Bronchial epithelial cell (primary cell): ENCODE results near the gene PLD5. TPM values are rescaled to one million over a fixed set of nuclear protein-coding genes. Genes with fewer than 3 reads are reported as not detected.
"Not testable (repeated sequence)": the region's sequence is repeated elsewhere in the genome, so short reads cannot be mapped to it uniquely, and the experiment has no call there.

Experiments used
- DNase-seq: peaks from one replicate; pipeline ENCODE4 v3.0.0-alpha.2; 2010; ENCODE audit warnings: low read depth
- FAIRE-seq: peaks from 2 replicates; lab custom pipeline; 2011; peaks lifted over from hg19 to GRCh38; lab: Jason Lieb, UNC
- H3K27me3 ChIP-seq: 2 replicates; pipeline ENCODE4 v1.5.1; 2011; ENCODE audit warnings: low read length; ENCODE audit not compliant: control insufficient read depth, insufficient read depth
- H3K36me3 ChIP-seq: 2 replicates; pipeline ENCODE4 v1.5.1; 2011; ENCODE audit warnings: low read length; ENCODE audit not compliant: control insufficient read depth, insufficient read depth
- H3K4me3 ChIP-seq: 2 replicates; pipeline ENCODE4 v1.5.1; 2011; ENCODE audit warnings: mild to moderate bottlenecking, low read depth, low read length, control low read depth
- CTCF ChIP-seq: IDR thresholded peaks from 2 replicates; pipeline ENCODE4 v1.5.1; 2011; ENCODE audit warnings: mild to moderate bottlenecking, moderate library complexity, low read length, control low read depth, inconsistent platforms; ENCODE audit not compliant: insufficient read depth, severe bottlenecking
- total RNA-seq: library from RNA; depleted of rRNA; stranded (reverse); fragments of >200 nt; gene quantifications from 2 replicates; pipeline ENCODE4 v1.2.1, GENCODE V29; 2014

The PLD5 gene
- total RNA-seq, 1 donor from 2014 or later, result under 0.01 TPM

GRCh38 chr1:242132121-242132817 lies 392.2 kb downstream of the PLD5 start:
- TF ChIP-seq CTCF, result no peak
- no peak for FAIRE-seq

DNA sequence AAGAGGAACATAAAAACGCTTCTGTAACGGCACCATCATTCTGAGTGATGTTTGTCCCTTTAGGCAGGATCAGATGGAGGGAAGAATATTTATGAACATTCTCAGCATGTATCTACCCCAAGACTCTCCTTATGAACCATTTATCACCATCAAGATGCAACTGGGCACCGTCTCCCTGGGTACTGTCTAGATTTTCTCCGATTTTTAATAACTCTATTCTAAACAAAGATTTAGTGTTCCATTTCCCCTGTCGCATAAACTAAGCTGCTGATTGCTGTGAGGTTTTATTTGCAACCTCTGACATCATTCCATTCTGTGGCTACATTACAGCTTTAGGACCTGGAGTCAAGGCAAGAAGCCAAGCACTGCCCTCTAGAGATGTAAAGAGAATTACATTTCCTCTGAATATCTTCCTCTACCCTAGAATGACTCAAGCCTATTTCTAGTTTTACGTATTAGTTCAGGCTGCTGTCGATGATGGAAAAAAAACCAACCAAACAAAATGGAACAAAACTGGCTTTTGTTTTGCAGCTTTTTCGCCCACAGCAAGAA lies 395.5 kb downstream of the PLD5 start:
- Histone ChIP-seq H3K36me3 (no peaks in the 10 kb centered on the region), H3K4me3 (no peak overlapping the region), H3K27me3 (no peaks in the 10 kb centered on the region)
- FAIRE-seq, result no peak
- DNase-seq, result peak; percentile 17
- no peak for TF ChIP-seq CTCF

More at GRCh38 chr1:242132121-242132817, 392.2 kb downstream of the PLD5 start:
- H3K27me3 ChIP-seq, result no peaks in the 10 kb centered on the region
- H3K36me3 ChIP-seq, result no peaks in the 10 kb centered on the region
- DNase-seq, result no peak
- no peak overlapping the region for H3K4me3 ChIP-seq

GRCh38 chr1:242120432-242120831 lies 404.1 kb downstream of the PLD5 start:
- DNase-seq (no peak), FAIRE-seq (no peak)

DNA sequence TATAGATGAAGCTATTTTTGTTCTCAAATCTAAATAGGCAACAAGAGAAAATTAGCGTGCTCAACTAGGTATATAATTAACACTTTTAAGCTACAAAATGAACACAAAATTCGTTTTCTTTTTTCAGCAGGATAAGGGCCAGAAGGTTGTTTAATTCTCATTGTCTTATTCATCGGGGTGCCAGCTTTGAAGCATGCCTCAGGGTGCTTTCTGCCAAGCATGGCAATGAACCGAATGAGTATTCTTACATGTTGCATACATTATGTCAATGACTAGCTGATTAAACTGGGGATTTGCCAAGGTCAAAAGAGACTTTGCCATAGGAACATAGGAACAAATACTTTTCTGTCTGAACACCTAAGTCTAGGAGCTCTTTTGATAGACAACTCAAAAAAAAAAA lies 423.6 kb downstream of the PLD5 start:
- Histone ChIP-seq H3K4me3 (no peak overlapping the region), H3K27me3 (no peaks in the 10 kb centered on the region), H3K36me3 (no peaks in the 10 kb centered on the region)
- no peak for FAIRE-seq
- TF ChIP-seq CTCF, result no peak
- DNase-seq, result no peak

More at GRCh38 chr1:242120432-242120831, 404.1 kb downstream of the PLD5 start:
- no peaks in the 10 kb centered on the region for H3K36me3 ChIP-seq
- no peak for TF ChIP-seq CTCF
- H3K27me3 ChIP-seq, result no peaks in the 10 kb centered on the region
- no peak overlapping the region for H3K4me3 ChIP-seq

GRCh38 chr1:242097283-242097682 lies 427.2 kb downstream of the PLD5 start:
- DNase-seq, H3K27me3 ChIP-seq, H3K4me3 ChIP-seq, H3K36me3 ChIP-seq, FAIRE-seq: not testable (repeated sequence)

DNA sequence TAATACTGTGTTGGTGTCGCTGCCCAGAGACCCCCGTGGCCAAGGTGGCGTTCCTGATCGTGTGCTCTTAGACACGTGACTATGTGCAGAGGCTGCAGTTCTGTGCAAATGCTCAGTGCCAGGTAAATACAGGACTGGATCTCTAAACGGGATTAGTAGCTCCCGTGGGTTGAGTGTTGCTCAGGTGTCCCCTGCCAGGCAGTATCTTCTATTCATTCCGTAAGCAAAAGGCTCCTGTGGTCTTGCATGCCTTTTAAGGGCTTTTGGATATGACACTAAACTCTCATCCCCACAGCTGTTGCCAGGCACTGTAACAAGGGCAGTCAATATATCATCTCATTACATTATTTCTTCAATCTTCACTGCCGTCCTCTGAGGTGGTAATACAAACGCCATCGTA lies 431.4 kb downstream of the PLD5 start:
- H3K36me3 ChIP-seq, result no peaks in the 10 kb centered on the region
- H3K27me3 ChIP-seq, result no peaks in the 10 kb centered on the region
- DNase-seq, result no peak
- no peak for TF ChIP-seq CTCF
- FAIRE-seq, result no peak
- H3K4me3 ChIP-seq, result no peak overlapping the region
